Upper lobe of left lung (tissue), 6 donors: Measurements from ENCODE around the gene SH2B2. TPM values are rescaled to one million over a fixed set of nuclear protein-coding genes. Genes with fewer than 3 reads are reported as not detected.
"Not testable (repeated sequence)": the region's sequence is repeated elsewhere in the genome, so short reads cannot be mapped to it uniquely, and the experiment has no call there.

Source experiments
- ATAC-seq, 2 donors: fragments of 200-7000 bp; cut with Tn5 transposase; one replicate each; pipeline ENCODE4 v1.9.1; 2022; ENCODE audit warnings: mild to moderate bottlenecking in 2 of 2, moderate library complexity in 2 of 2; ENCODE audit not compliant: low FRiP score in 2 of 2
- DNase-seq, 2 donors: peaks; one replicate each; pipeline ENCODE4 v3.0.0-alpha.2; 2019 to 2020
- H3K27ac ChIP-seq, 4 donors: fragments of 200-600 bp; sonication (generic); one replicate each; pipeline ENCODE4 v1.5.1; 2016 to 2019
- H3K27me3 ChIP-seq, 4 donors: fragments of 200-600 bp; sonication (generic); one replicate each; pipeline ENCODE4 v1.5.1; 2017 to 2019
- H3K36me3 ChIP-seq, 4 donors: fragments of 200-600 bp; sonication (generic); one replicate each; pipeline ENCODE4 v1.5.1; 2016 to 2019
- H3K4me1 ChIP-seq, 4 donors: fragments of 200-600 bp; sonication (generic); one replicate each; pipeline ENCODE4 v1.5.1; 2018 to 2019
- H3K4me3 ChIP-seq, 4 donors: fragments of 200-600 bp; sonication (generic); one replicate each; pipeline ENCODE4 v1.5.1; 2017 to 2019; ENCODE audit warnings: mild to moderate bottlenecking in 2 of 4, moderate library complexity in 1 of 4
- H3K9me3 ChIP-seq, 4 donors: fragments of 200-600 bp; sonication (generic); one replicate each; pipeline ENCODE4 v1.5.1; 2018 to 2019
- CTCF ChIP-seq, 6 experiments: fragments of 450-650 bp in 4 of 6; fragments of 200-600 bp in 2 of 6; sonication (generic) in 2 of 6; IDR thresholded peaks; one replicate each; pipeline ENCODE4 v1.5.1; 2016 to 2019; ENCODE audit warnings: antibody characterized with exemption in 6 of 6
- POLR2A ChIP-seq, 4 donors: fragments of 450-650 bp; IDR thresholded peaks; one replicate each; pipeline ENCODE4 v1.5.1; 2016 to 2017; ENCODE audit warnings: antibody characterized with exemption in 4 of 4, mild to moderate bottlenecking in 2 of 4
- POLR2AphosphoS5 ChIP-seq, 2 donors: sonication (generic); formaldehyde crosslinking; IDR thresholded peaks; one replicate each; pipeline ENCODE4 v1.5.1; 2017; ENCODE audit warnings: antibody characterized with exemption in 2 of 2
- WGBS, 2 donors: methylation state at CpG; one replicate each; pipeline ENCODE4 v1.1.5; 2017 to 2018; 5-methylcytosine and 5-hydroxymethylcytosine counted together
- small RNA-seq, 4 donors: library from RNA; depleted of rRNA; stranded (forward); fragments of <200 nt; gene quantifications; one replicate each; pipeline ENCODE3, GENCODE V24; 2016
- total RNA-seq, 6 donors: library from RNA; depleted of rRNA in 4 of 6; stranded (reverse); fragments of >200 nt in 4 of 6; gene quantifications; one replicate each; pipeline versions ENCODE4 v1.1.0 to v1.2.1, GENCODE V29; 2016 to 2021
- donor health status: DM: no; HTN: no; CAD: no; lungs with moderate emphysema.
- donor health status: DM: no; HTN: yes; CAD: no; lungs with severe emphysema.

SH2B2 gene
- total RNA-seq, 6 donors from 2014 or later: 6.3 to 16.4 (median 9.0) TPM

GRCh38 chr7:102340599-102341368 is 54.1 kb downstream of the SH2B2 start:
- ATAC-seq, H3K9me3 ChIP-seq, H3K27ac ChIP-seq, H3K4me3 ChIP-seq, H3K36me3 ChIP-seq, H3K4me1 ChIP-seq, DNase-seq, H3K27me3 ChIP-seq: not testable (repeated sequence)
- 90 to 100% methylated on average over 1 to 6 of the region's 7 CpGs for WGBS, 2 donors

- 71 to 88% methylated on average over 2 to 3 of the region's 6 CpGs for WGBS, 2 donors
- not testable (repeated sequence) for H3K36me3 ChIP-seq, ATAC-seq, H3K27me3 ChIP-seq, DNase-seq, H3K4me3 ChIP-seq, H3K4me1 ChIP-seq, H3K27ac ChIP-seq, H3K9me3 ChIP-seq
Measured at GRCh38 chr7:102346983-102347382, 60.3 kb downstream of the SH2B2 start.

DNA sequence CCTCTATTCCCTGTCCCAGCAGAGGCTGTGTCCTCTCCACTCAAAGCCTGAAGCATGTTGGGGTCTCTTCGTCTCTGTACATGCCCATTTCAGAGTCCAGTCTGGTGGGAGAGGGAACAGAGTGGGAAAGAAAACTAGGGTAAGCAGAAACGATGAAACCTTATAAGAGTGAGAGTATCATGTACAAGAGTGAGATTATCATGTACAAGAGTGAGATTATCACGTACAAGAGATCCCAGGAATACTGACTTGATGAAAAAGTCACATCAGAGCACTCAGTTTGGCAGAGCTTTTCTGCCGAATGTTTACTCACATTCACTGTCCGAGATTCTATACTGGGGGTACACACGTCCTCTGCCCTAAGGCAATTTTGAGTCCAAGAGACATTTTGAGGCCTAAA is 69.7 kb downstream of the SH2B2 start, which contains the start of gene SPDYE6:
SPDYE6 (minus strand) TSS at position 101 of the 400 bp plus-strand sequence. CDS start 421 bp downstream, outside the sequence.
- not testable (repeated sequence) for ATAC-seq, H3K4me1 ChIP-seq, DNase-seq, H3K9me3 ChIP-seq, H3K4me3 ChIP-seq, H3K36me3 ChIP-seq, H3K27me3 ChIP-seq, H3K27ac ChIP-seq
- WGBS, 2 donors: no CpG with 5 or more reads among the region's 6 CpGs

DNA sequence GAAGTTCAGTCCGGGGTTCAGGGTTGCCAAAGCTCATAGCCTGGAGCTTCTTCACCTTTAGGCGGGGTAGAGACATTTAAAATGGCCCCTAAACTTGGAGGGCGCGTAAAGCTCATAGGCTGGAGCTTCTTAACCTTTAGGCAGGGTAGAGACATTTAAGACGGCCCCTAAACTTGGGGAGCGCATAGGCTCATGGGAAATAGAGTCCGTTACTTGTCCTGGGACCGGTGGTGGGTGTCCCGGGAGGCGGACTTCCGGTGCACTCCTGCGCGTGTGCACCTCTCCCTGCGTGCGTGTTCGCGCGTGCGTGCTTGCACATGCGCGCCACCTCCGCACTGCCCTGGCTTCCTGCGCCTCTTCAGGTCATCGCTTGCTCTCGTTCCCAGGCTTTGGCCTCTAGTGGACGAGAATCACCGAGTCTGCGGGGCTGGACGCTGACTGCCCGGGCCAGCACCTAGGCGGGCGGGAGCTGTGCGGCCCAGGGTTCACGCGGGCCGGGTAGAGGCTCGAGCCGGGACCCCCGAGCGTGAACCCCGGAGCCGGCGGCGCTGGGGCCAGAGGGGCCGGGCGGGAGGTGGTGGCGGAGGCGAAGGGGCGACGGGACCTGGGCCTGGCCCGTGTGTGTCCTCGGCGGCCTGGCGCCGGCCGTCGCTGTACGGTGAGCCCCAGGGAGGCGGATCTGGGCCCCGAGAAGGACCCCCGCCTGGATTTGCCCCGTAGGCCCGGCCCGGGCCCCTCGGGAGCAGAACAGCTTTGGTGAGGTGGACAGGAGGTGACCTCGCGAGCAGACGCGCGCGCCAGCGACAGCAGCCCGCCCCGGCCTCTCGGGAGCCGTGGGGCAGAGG is 77.1 kb downstream of the SH2B2 start:
- Histone ChIP-seq H3K36me3 (peaks cover 0 to 13% (median 5%) of the 10 kb centered on the region in 4 donors), H3K4me3 (peak overlapping the region; percentile 47 to 92 (median 88)), H3K27ac (peak overlapping the region; percentile 90 to 93 (median 91))
- peak; percentile 100 for ATAC-seq
- WGBS, 2 donors: 0 to 1% methylated on average over 5 to 33 of the region's 76 CpGs
- not testable (repeated sequence) for H3K27me3 ChIP-seq, H3K9me3 ChIP-seq, H3K4me1 ChIP-seq
- DNase-seq: peak; percentile 97 to 98
- peak; percentile 88 to 95 for TF ChIP-seq POLR2AphosphoS5 (IDR thresholded peaks at IDR 0.05)
- TF ChIP-seq CTCF (IDR thresholded peaks at IDR 0.05): peak in 4 of 6 experiments; percentile 4 to 61 (median 34)
- peak in 3 of 4 donors; percentile 50 to 79 (median 57) for TF ChIP-seq POLR2A (IDR thresholded peaks at IDR 0.05)

DNA sequence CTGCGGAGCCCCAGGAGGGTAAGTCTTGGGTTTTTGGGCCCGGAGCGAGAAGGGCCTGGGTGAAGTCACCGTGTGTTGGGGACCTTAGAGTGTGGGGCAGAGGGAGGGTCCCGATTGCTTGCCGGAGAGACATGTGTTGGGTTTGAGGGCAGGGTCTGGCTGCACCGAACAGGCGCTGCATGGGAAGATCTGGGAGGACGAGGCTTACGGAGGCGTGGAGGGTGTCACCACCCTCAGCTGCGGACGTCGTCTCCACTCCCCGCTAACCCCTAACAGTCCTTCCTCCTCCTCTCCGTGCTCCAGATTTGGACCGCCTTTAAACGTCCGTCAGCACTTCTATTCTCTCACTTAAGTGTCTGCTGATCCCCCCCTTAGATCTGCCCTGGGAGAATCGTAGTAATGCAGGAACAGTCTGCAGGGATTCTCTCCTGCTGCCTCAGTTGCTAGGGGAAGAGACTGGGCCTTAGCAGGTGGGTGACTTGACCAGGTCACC is 77.8 kb downstream of the SH2B2 start:
- not testable (repeated sequence) for H3K4me1 ChIP-seq, ATAC-seq, H3K27me3 ChIP-seq, H3K9me3 ChIP-seq, DNase-seq
- 0 to 5% methylated on average over 9 to 20 of the region's 20 CpGs for WGBS, 2 donors
- peaks cover 0 to 13% (median 5%) of the 10 kb centered on the region in 4 donors for H3K36me3 ChIP-seq
- peak overlapping the region; percentile 47 to 92 (median 88) for H3K4me3 ChIP-seq
- H3K27ac ChIP-seq: peak overlapping the region; percentile 90 to 93 (median 91)

GRCh38 chr7:102365390-102365789 is 78.7 kb downstream of the SH2B2 start:
- not testable (repeated sequence) for H3K27ac ChIP-seq, H3K9me3 ChIP-seq, ATAC-seq, H3K4me1 ChIP-seq, DNase-seq, H3K27me3 ChIP-seq, H3K4me3 ChIP-seq
- peaks cover 0 to 13% (median 5%) of the 10 kb centered on the region in 4 donors for H3K36me3 ChIP-seq
- WGBS, 2 donors: 72 to 85% methylated on average over 7 of the region's 7 CpGs

DNA sequence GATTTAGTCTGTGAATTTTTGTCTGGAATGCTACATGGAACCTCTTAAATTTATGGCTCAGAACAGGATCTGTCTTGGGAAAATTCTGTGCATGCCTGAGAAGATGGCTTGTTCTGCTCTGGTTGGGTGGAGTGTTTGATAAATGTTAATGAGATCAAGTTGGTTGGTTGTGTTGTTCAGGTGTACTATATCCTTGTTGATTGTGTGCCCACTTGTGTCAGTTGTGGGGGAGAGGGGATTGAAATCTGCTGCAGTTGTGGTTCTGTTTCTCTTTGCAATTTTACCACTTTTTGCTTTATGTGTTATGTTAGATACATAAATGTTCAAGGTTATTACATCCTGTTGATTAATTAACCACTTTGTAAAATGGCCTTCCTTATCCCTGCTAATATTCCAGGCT is 83.4 kb downstream of the SH2B2 start:
- not testable (repeated sequence) for H3K4me1 ChIP-seq, H3K27ac ChIP-seq, H3K4me3 ChIP-seq, H3K9me3 ChIP-seq, DNase-seq, ATAC-seq, H3K27me3 ChIP-seq
- peaks cover 0 to 13% (median 5%) of the 10 kb centered on the region in 4 donors for H3K36me3 ChIP-seq

Small RNAs within 50 kb of the gene (small RNA-seq; reads per million reads assigned to genes)
- gene AC005088.1 (0 reads per million in 4 donors), gene MIR4285 (0 reads per million in 4 donors), gene RF00019 (0 reads per million in 4 donors)

Other genes with a start within 250 kb of the SH2B2 start
- not detected for gene SPDYE6, start 69.6 kb downstream of the SH2B2 start, total RNA-seq
- 10 to 100 TPM; 17.8 to 80.7 (median 23.0) TPM for gene PRKRIP1, start 109.5 kb downstream of the SH2B2 start, total RNA-seq
- gene ORAI2, start 146.7 kb downstream of the SH2B2 start, total RNA-seq: 10 to 100 TPM in 5 of 6 donors, 1 to 10 TPM in 1; 9.4 to 35.2 (median 30.5) TPM
- 10 to 100 TPM; 10.4 to 34.2 (median 18.2) TPM for gene ALKBH4, start 178.0 kb downstream of the SH2B2 start, total RNA-seq
- gene LRWD1, start 178.1 kb downstream of the SH2B2 start, total RNA-seq: 10 to 100 TPM; 13.2 to 33.8 (median 31.6) TPM
- gene POLR2J, start 192.1 kb downstream of the SH2B2 start, total RNA-seq: 10 to 100 TPM; 15.2 to 37.1 (median 26.6) TPM
- gene RASA4B, start 230.9 kb downstream of the SH2B2 start, total RNA-seq: 10 to 100 TPM in 4 of 6 donors, 1 to 10 TPM in 2; 4.8 to 31.6 (median 22.3) TPM